Thyroid gland (tissue), 4 donors: ENCODE measurements around the gene VWA3B. TPM values are rescaled to one million over a fixed set of nuclear protein-coding genes. Genes with fewer than 3 reads are reported as not detected.
"Not testable (repeated sequence)": the region's sequence is repeated elsewhere in the genome, so short reads cannot be mapped to it uniquely, and the experiment has no call there.

ENCODE experiments used
- DNase-seq, 2 donors: peaks; one replicate each; pipeline ENCODE4 v3.0.0-alpha.2; 2019
- H3K27ac ChIP-seq, 3 donors: fragments of 200-600 bp; sonication (generic); 1 replicate in 2 of 3; 2 replicates in 1 of 3; pipeline ENCODE4 v1.5.1; 2016 to 2019; ENCODE audit warnings: mild to moderate bottlenecking in 1 of 3, moderate library complexity in 1 of 3
- H3K27me3 ChIP-seq: fragments of 200-600 bp; sonication (generic); one replicate; pipeline ENCODE4 v1.5.1; 2019
- H3K36me3 ChIP-seq, 2 donors: fragments of 200-600 bp; sonication (generic); one replicate each; pipeline ENCODE4 v1.5.1; 2016 to 2019
- H3K4me1 ChIP-seq, 2 donors: fragments of 200-600 bp; sonication (generic); one replicate each; pipeline ENCODE4 v1.5.1; 2017 to 2019
- H3K4me3 ChIP-seq, 3 donors: fragments of 200-600 bp; sonication (generic); replicated peaks in 1 of 3; 1 replicate in 2 of 3; 2 replicates in 1 of 3; pipeline ENCODE4 v1.5.1; 2016; ENCODE audit warnings: mild to moderate bottlenecking in 1 of 3
- H3K9me3 ChIP-seq: fragments of 200-600 bp; sonication (generic); one replicate; pipeline ENCODE4 v1.5.1; 2017
- CTCF ChIP-seq, 6 experiments: fragments of 200-600 bp in 3 of 6; fragments of 450-650 bp in 3 of 6; sonication (generic) in 3 of 6; IDR thresholded peaks; one replicate each; pipeline ENCODE4 v1.5.1; 2016 to 2019; ENCODE audit warnings: antibody characterized with exemption in 6 of 6, mild to moderate bottlenecking in 2 of 6, inconsistent platforms in 1 of 6, moderate library complexity in 1 of 6
- POLR2A ChIP-seq, 2 donors: fragments of 450-650 bp; IDR thresholded peaks; one replicate each; pipeline ENCODE4 v1.6.1; 2017; ENCODE audit warnings: antibody characterized with exemption in 2 of 2, mild to moderate bottlenecking in 2 of 2, moderate library complexity in 1 of 2
- WGBS, 2 donors: methylation state at CpG; one replicate each; pipeline ENCODE4 v1.1.5; 2017; 5-methylcytosine and 5-hydroxymethylcytosine counted together
- intact Hi-C: fragments of 100-400 bp; cut with DNase I; formaldehyde crosslinking; loops from one replicate; pipeline ENCODE4 v1.15.1; 2023
- total RNA-seq, 4 donors: library from RNA; depleted of rRNA; stranded (reverse); fragments of >200 nt; gene quantifications; one replicate each; pipeline ENCODE4 v1.2.3, GENCODE V29; 2016

Gene VWA3B
- total RNA-seq, 4 donors from 2014 or later: 0.81 TPM; not detected in 3

- H3K4me1 ChIP-seq: no peaks in the 10 kb centered on the region
- WGBS, 2 donors: 71 to 77% methylated on average over 4 of the region's 4 CpGs
- no peak overlapping the region for H3K27ac ChIP-seq
- no peaks in the 10 kb centered on the region for H3K36me3 ChIP-seq
- intact Hi-C loops: no loop called here
- DNase-seq: no peak
- TF ChIP-seq POLR2A (IDR thresholded peaks at IDR 0.05) (no peak), CTCF (IDR thresholded peaks at IDR 0.05) (no peak)
- no peaks in the 10 kb centered on the region for H3K27me3 ChIP-seq
- no peak overlapping the region for H3K4me3 ChIP-seq
- no peaks in the 10 kb centered on the region for H3K9me3 ChIP-seq
These were observed 227.3 kb downstream of the VWA3B start for GRCh38 chr2:98314251-98314650.

GRCh38 chr2:98315957-98316356, 229.0 kb downstream of the VWA3B start:
- no peak overlapping the region for H3K4me3 ChIP-seq
- no peaks in the 10 kb centered on the region for H3K9me3 ChIP-seq
- DNase-seq: no peak
- H3K27ac ChIP-seq: no peak overlapping the region
- no peaks in the 10 kb centered on the region for H3K36me3 ChIP-seq
- intact Hi-C loops: no loop called here
- 90 to 92% methylated on average over 2 of the region's 2 CpGs for WGBS, 2 donors
- no peaks in the 10 kb centered on the region for H3K4me1 ChIP-seq
- TF ChIP-seq CTCF (IDR thresholded peaks at IDR 0.05): no peak
- TF ChIP-seq POLR2A (IDR thresholded peaks at IDR 0.05): no peak
- no peaks in the 10 kb centered on the region for H3K27me3 ChIP-seq

GRCh38 chr2:98317214-98317613, 230.2 kb downstream of the VWA3B start:
- H3K27ac ChIP-seq: no peak overlapping the region
- no peaks in the 10 kb centered on the region for H3K36me3 ChIP-seq
- H3K4me1 ChIP-seq: no peaks in the 10 kb centered on the region
- no peaks in the 10 kb centered on the region for H3K9me3 ChIP-seq
- WGBS, 2 donors: 37 to 41% methylated on average over 3 of the region's 3 CpGs
- DNase-seq: no peak
- TF ChIP-seq POLR2A (IDR thresholded peaks at IDR 0.05) (no peak), CTCF (IDR thresholded peaks at IDR 0.05) (no peak)
- no peak overlapping the region for H3K4me3 ChIP-seq
- intact Hi-C loops: no loop called here
- H3K27me3 ChIP-seq: no peaks in the 10 kb centered on the region

GRCh38 chr2:98320171-98320570, 233.2 kb downstream of the VWA3B start:
- DNase-seq, H3K9me3 ChIP-seq, intact Hi-C loops, H3K27ac ChIP-seq, H3K4me3 ChIP-seq, H3K4me1 ChIP-seq, H3K27me3 ChIP-seq, H3K36me3 ChIP-seq: not testable (repeated sequence)
- 91 to 93% methylated on average over 3 of the region's 3 CpGs for WGBS, 2 donors

GRCh38 chr2:98324181-98324580, 237.2 kb downstream of the VWA3B start:
- H3K36me3 ChIP-seq: no peaks in the 10 kb centered on the region
- H3K4me1 ChIP-seq: no peaks in the 10 kb centered on the region
- no peak overlapping the region for H3K27ac ChIP-seq
- no peak for DNase-seq
- no peak overlapping the region for H3K4me3 ChIP-seq
- H3K9me3 ChIP-seq: no peaks in the 10 kb centered on the region
- TF ChIP-seq CTCF (IDR thresholded peaks at IDR 0.05): no peak
- TF ChIP-seq POLR2A (IDR thresholded peaks at IDR 0.05): no peak
- intact Hi-C loops: no loop called here
- no peaks in the 10 kb centered on the region for H3K27me3 ChIP-seq
- 85 to 86% methylated on average over 2 of the region's 2 CpGs for WGBS, 2 donors

- H3K27me3 ChIP-seq: no peaks in the 10 kb centered on the region
- H3K36me3 ChIP-seq: no peaks in the 10 kb centered on the region
- no peak overlapping the region for H3K27ac ChIP-seq
- WGBS, 2 donors: 95 to 96% methylated on average over 4 of the region's 4 CpGs
- no peak for DNase-seq
- no peaks in the 10 kb centered on the region for H3K9me3 ChIP-seq
- H3K4me3 ChIP-seq: no peak overlapping the region
- no peaks in the 10 kb centered on the region for H3K4me1 ChIP-seq
- TF ChIP-seq POLR2A (IDR thresholded peaks at IDR 0.05) (no peak), CTCF (IDR thresholded peaks at IDR 0.05) (no peak)
- intact Hi-C loops: no loop called here
These were observed 240.8 kb downstream of the VWA3B start for GRCh38 chr2:98327776-98328175.
